K562 treated with DMSO at 1 percent for 4 hours (cell line): Measurements from ENCODE around the gene CENATAC. TPM values are rescaled to one million over a fixed set of nuclear protein-coding genes. Genes with fewer than 3 reads are reported as not detected.

Source experiments
- total RNA-seq: library from RNA; unstranded; fragments of 300-600 nt; gene quantifications from 2 replicates; pipeline ENCODE4 v1.2.3, GENCODE V29; 2022; ENCODE audit not compliant: insufficient read depth

Gene CENATAC
- 11.8 and 12.3 TPM in 2 replicates for total RNA-seq

GRCh38 chr11:118997627-118998387 is at the start of gene CENATAC:
Gene CENATAC (plus strand): TSS chr11:118998138. CDS start chr11:118998198, 60 bp downstream.

GRCh38 chr11:118956094-118956846 is 41.7 kb upstream of the CENATAC start, which contains the start of gene UPK2:
Gene UPK2 (plus strand): TSS chr11:118956298. CDS start chr11:118956351, 53 bp downstream.

GRCh38 chr11:118971646-118972045 is 26.3 kb upstream of the CENATAC start, which contains the start of gene FOXR1:
Gene FOXR1 (plus strand): TSS chr11:118971761. CDS start chr11:118971932, 171 bp downstream.

GRCh38 chr11:119018074-119018938 is 20.4 kb downstream of the CENATAC start, which contains the start of the genes RPS25 and TRAPPC4:
Gene RPS25 (minus strand): TSS chr11:119018343. CDS start chr11:119018284, 59 bp downstream.
Gene TRAPPC4 (plus strand): TSS chr11:119018766. CDS start chr11:119018796, 30 bp downstream.

GRCh38 chr11:119030329-119031047 is 32.5 kb downstream of the CENATAC start, which contains the start of gene SLC37A4:
Gene SLC37A4 (minus strand): TSS chr11:119030877.

GRCh38 chr11:119057000-119057769 is 59.2 kb downstream of the CENATAC start, which contains the start of gene HYOU1:
Gene HYOU1 (minus strand): TSS chr11:119057205. CDS start chr11:119056160, 1,045 bp downstream.

Other genes with a start within 250 kb of the CENATAC start
- gene DDX6, start 207.0 kb upstream of the CENATAC start, total RNA-seq, result 14.2 and 22.0 TPM in 2 replicates
- gene CXCR5, start 114.2 kb upstream of the CENATAC start, total RNA-seq, result not detected in 2 replicates
- 8.3 and 14.2 TPM in 2 replicates for gene BCL9L, start 72.2 kb upstream of the CENATAC start, total RNA-seq
- not detected in 2 replicates for gene UPK2, start 41.8 kb upstream of the CENATAC start, total RNA-seq
- not detected in 2 replicates for gene FOXR1, start 26.4 kb upstream of the CENATAC start, total RNA-seq
- 1,661 and 1,791 TPM in 2 replicates for gene RPS25, start 20.2 kb downstream of the CENATAC start, total RNA-seq
- 131 and 148 TPM in 2 replicates for gene TRAPPC4, start 20.6 kb downstream of the CENATAC start, total RNA-seq
- gene SLC37A4, start 32.7 kb downstream of the CENATAC start, total RNA-seq, result 36.3 and 44.7 TPM in 2 replicates
- gene HYOU1, start 59.1 kb downstream of the CENATAC start, total RNA-seq, result 202 and 231 TPM in 2 replicates
- 31.8 and 39.9 TPM in 2 replicates for gene VPS11, start 69.7 kb downstream of the CENATAC start, total RNA-seq
- 107 and 137 TPM in 2 replicates for gene HMBS, start 86.7 kb downstream of the CENATAC start, total RNA-seq
- 41.8 and 50.8 TPM in 2 replicates for gene DPAGT1, start 103.7 kb downstream of the CENATAC start, total RNA-seq
- 27.8 and 33.7 TPM in 2 replicates for gene C2CD2L, start 109.2 kb downstream of the CENATAC start, total RNA-seq
- gene HINFP, start 123.4 kb downstream of the CENATAC start, total RNA-seq, result 28.5 and 31.2 TPM in 2 replicates
- gene ABCG4, start 150.9 kb downstream of the CENATAC start, total RNA-seq, result 0.17 TPM in 1 of 2 replicates, not detected in the other
- gene NLRX1, start 170.6 kb downstream of the CENATAC start, total RNA-seq, result 1.6 and 2.0 TPM in 2 replicates
- not detected in 2 replicates for gene NHERF4, start 187.3 kb downstream of the CENATAC start, total RNA-seq
- 11.8 and 12.7 TPM in 2 replicates for gene CBL, start 208.2 kb downstream of the CENATAC start, total RNA-seq